ENCODE results near the gene IMMP2L. TPM values are rescaled to one million over a fixed set of nuclear protein-coding genes. Genes with fewer than 3 reads are reported as not detected.

Gene IMMP2L
- total RNA-seq, 1 donor from 2014 or later, result 31.9 TPM

DNA sequence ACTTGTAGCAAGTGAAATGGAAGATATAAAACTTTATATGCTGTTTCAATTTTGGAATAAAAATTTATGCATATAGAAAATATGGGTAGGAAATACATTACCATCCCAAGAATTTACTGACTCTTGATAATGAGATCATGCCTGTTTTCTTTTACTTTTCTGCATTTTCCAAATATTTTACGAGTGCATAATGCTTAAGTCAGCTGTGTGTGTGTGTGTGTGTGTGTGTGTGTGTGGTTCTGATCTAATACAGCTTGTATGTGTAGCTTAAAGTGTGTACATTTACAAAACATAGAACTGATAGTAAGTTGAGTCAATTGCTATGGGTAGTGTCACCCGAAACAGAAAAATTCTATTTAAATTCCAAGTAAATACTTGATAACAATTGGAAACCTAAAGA is 787.2 kb downstream of the IMMP2L start:
- Mint-ChIP-seq H3K9me3 (no peaks in the 10 kb centered on the region), H3K4me3 (no peak overlapping the region), H3K27ac (no peak overlapping the region), H3K36me3 (ENCODE audit: low read depth) (no peaks in the 10 kb centered on the region), H3K4me1 (no peaks in the 10 kb centered on the region), H3K27me3 (no peaks in the 10 kb centered on the region)
- no peak for ATAC-seq (ENCODE audit: low read depth)
- no peak for DNase-seq
- CTCF ChIA-PET, result no interaction called here
- intact Hi-C loops (cut with micrococcal nuclease), result no loop called here
- TF ChIP-seq, protein P1, sequence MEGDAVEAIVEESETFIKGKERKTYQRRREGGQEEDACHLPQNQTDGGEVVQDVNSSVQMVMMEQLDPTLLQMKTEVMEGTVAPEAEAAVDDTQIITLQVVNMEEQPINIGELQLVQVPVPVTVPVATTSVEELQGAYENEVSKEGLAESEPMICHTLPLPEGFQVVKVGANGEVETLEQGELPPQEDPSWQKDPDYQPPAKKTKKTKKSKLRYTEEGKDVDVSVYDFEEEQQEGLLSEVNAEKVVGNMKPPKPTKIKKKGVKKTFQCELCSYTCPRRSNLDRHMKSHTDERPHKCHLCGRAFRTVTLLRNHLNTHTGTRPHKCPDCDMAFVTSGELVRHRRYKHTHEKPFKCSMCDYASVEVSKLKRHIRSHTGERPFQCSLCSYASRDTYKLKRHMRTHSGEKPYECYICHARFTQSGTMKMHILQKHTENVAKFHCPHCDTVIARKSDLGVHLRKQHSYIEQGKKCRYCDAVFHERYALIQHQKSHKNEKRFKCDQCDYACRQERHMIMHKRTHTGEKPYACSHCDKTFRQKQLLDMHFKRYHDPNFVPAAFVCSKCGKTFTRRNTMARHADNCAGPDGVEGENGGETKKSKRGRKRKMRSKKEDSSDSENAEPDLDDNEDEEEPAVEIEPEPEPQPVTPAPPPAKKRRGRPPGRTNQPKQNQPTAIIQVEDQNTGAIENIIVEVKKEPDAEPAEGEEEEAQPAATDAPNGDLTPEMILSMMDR (IDR thresholded peaks at IDR 0.05), result no peak
- POLR2A ChIA-PET, result no interaction called here

- H3K9me3 Mint-ChIP-seq, result no peaks in the 10 kb centered on the region
- no peaks in the 10 kb centered on the region for H3K27me3 Mint-ChIP-seq
- no peaks in the 10 kb centered on the region for H3K4me1 Mint-ChIP-seq
- ATAC-seq (ENCODE audit: low read depth) (no peak), DNase-seq (no peak)
- H3K27ac Mint-ChIP-seq, result no peak overlapping the region
- TF ChIP-seq, protein P1 (IDR thresholded peaks at IDR 0.05), result no peak
- no peaks in the 10 kb centered on the region for H3K36me3 Mint-ChIP-seq (ENCODE audit: low read depth)
- H3K4me3 Mint-ChIP-seq, result no peak overlapping the region
- ChIA-PET POLR2A (no interaction called here), CTCF (no interaction called here)
- intact Hi-C loops (cut with micrococcal nuclease), result no loop called here
Measured at GRCh38 chr7:110774071-110774470, 788.2 kb downstream of the IMMP2L start.

- Mint-ChIP-seq H3K9me3 (no peaks in the 10 kb centered on the region), H3K27me3 (no peaks in the 10 kb centered on the region), H3K27ac (no peak overlapping the region), H3K36me3 (ENCODE audit: low read depth) (no peaks in the 10 kb centered on the region), H3K4me1 (no peaks in the 10 kb centered on the region), H3K4me3 (no peak overlapping the region)
- ATAC-seq (ENCODE audit: low read depth), result no peak
- ChIA-PET CTCF (no interaction called here), POLR2A (no interaction called here)
- no peak for DNase-seq
- intact Hi-C loops (cut with micrococcal nuclease), result no loop called here
- TF ChIP-seq, protein P1 (IDR thresholded peaks at IDR 0.05), result no peak
Measured at GRCh38 chr7:110772615-110773014, 789.7 kb downstream of the IMMP2L start.

GRCh38 chr7:110771717-110772116 is 790.6 kb downstream of the IMMP2L start:
- no peaks in the 10 kb centered on the region for H3K27me3 Mint-ChIP-seq
- H3K36me3 Mint-ChIP-seq (ENCODE audit: low read depth), result no peaks in the 10 kb centered on the region
- DNase-seq (no peak), ATAC-seq (ENCODE audit: low read depth) (no peak)
- ChIA-PET POLR2A (no interaction called here), CTCF (no interaction called here)
- intact Hi-C loops (cut with micrococcal nuclease), result no loop called here
- H3K27ac Mint-ChIP-seq, result no peak overlapping the region
- TF ChIP-seq, protein P1 (IDR thresholded peaks at IDR 0.05), result no peak
- no peak overlapping the region for H3K4me3 Mint-ChIP-seq
- H3K9me3 Mint-ChIP-seq, result no peaks in the 10 kb centered on the region
- no peaks in the 10 kb centered on the region for H3K4me1 Mint-ChIP-seq

GRCh38 chr7:110767550-110768110 is 794.7 kb downstream of the IMMP2L start:
- H3K27ac Mint-ChIP-seq, result no peak overlapping the region
- H3K9me3 Mint-ChIP-seq, result no peaks in the 10 kb centered on the region
- DNase-seq (no peak), ATAC-seq (ENCODE audit: low read depth) (no peak)
- no peak overlapping the region for H3K4me3 Mint-ChIP-seq
- TF ChIP-seq, protein P1 (IDR thresholded peaks at IDR 0.05), result no peak
- intact Hi-C loops (cut with micrococcal nuclease), result no loop called here
- no peaks in the 10 kb centered on the region for H3K4me1 Mint-ChIP-seq
- POLR2A ChIA-PET, result no interaction called here
- H3K36me3 Mint-ChIP-seq (ENCODE audit: low read depth), result no peaks in the 10 kb centered on the region
- CTCF ChIA-PET, result no interaction called here
- no peaks in the 10 kb centered on the region for H3K27me3 Mint-ChIP-seq
